Measurements from ENCODE around the gene PSAT1. TPM values are rescaled to one million over a fixed set of nuclear protein-coding genes. Genes with fewer than 3 reads are reported as not detected.
A peak's percentile ranks its signal among the peaks of the same experiment; 100 is the strongest.

Gene PSAT1
- total RNA-seq, 1 donor from 2014 or later, result 92.5 TPM

- ATAC-seq, result peak; percentile 13
- DNase-seq (ENCODE audit: low spot score), result no peak
Observed at GRCh38 chr9:78314953-78315870, 18.3 kb downstream of the PSAT1 start.

GRCh38 chr9:78316166-78316892 is 19.4 kb downstream of the PSAT1 start:
- DNase-seq (ENCODE audit: low spot score) (no peak), ATAC-seq (no peak)

DNA sequence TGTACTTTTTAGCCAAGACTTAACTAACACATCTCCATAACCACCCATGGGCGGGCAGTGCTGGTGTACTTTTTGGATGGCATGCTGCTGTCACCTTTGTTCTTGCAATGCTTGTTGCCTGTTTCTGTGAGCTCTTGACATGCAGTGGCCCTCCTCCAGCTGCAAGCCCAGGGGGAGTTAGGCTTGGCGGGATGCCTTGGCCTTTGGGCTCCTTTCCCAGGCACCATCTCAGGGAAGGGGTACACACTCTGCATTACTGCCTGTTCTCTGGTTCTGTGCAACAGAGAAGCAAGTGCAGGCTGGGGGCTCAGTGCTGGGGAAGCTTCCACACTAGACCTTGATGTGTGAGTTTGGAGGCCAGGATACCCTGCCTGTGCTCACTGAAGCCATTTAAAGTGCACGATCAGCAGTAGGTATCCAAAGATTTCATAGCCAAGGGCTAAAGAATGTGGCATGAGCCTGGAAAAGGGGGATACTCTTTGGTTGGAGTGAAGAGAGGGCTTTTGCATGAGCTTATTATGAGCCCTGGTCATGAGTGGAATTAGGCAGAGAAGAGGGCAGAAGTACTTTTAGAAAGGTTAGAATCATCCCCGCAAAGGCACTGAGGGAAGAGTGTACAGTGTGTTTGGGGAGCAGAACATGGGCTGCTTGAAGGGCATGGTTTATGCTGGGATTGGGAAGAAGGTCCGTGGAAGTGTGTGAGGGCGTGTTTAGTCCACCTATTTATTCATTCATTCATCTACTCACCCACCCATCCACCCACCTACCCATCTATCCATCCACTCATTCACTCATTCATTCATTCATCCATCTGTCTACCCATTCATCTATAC is 22.5 kb downstream of the PSAT1 start:
- DNase-seq (ENCODE audit: low spot score), result no peak
- ATAC-seq, result no peak

GRCh38 chr9:78320030-78320693 is 23.2 kb downstream of the PSAT1 start:
- DNase-seq (ENCODE audit: low spot score), result no peak
- ATAC-seq, result no peak

DNA sequence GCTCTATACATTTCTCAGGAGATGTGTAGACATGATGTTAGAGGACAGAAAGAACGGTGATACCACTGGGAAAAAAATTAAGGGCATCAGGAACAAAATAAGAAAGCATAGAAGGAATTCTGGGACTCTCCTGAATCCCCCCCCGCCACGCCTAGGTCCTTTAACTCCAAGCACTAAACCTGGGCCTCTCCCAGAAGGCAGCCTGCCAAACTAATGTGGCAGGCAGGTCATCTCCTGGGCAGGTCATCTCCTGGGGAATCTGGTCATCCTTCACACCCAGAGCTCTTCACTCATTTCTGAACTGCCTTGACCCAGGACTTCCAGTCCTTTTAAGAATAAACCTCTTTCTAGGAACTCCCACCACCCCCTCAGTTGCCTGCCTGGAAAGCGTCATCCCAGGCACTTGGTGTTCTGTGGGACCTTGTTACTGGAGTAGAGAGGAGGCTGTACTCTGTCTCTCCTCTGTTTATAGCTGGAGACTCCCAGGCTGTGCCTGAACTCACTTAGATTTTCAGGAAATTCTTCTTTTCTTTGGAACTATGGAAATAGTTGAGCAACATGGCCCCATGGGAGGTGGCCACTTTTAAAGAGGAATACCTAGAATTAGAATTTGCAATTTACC is 24.1 kb downstream of the PSAT1 start:
- no peak for DNase-seq (ENCODE audit: low spot score)
- peak; percentile 57 for ATAC-seq

GRCh38 chr9:78321505-78321904 is 24.6 kb downstream of the PSAT1 start:
- DNase-seq (ENCODE audit: low spot score) (no peak), ATAC-seq (no peak)

DNA sequence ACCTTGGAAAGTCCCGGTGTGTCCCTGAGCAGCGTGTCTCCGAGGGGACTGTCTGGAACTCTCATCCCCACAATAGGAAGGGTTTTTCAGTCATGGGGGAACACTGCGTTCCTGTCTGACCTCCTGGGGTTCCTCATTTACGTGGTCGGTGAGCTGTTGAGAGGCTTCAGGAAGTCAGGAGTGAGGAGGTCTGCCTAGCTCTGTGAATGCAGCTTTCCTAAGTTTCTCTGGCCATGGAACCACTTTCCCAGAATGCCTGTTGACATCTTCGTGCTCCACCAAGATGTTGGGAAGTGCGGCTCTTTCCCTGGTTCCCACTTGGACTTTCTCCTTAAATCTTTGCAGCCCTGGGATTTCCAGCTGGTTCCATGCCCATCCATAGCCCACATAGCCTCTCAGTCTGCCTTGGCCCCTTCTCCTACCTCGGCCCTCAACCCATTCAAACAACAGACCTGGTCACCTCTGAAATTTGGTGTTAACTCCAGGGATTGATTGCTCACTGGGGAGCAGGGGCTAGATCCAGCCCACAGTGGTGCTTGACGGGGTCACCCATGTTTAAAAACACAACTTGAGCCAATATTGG is 27.2 kb downstream of the PSAT1 start:
- no peak for ATAC-seq
- DNase-seq (ENCODE audit: low spot score), result no peak

DNA sequence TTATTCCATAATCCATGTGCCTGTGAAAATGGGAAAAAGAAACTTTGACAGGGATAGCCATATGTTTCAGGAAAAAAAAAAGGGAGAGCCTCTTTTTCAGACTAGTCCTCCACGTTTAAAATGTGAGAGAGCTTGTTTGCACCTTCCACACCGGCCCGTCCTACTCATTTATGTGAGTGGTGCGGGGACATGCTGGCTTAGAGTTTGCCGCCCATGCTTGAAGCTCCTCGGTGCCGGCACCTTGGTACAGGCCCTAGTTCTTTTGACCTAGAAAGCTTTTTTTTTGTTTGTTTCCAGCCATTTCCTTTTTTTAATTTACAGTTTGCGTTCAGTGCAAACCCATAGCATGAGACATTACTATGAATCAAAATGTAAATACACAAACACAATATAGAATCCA is 27.8 kb downstream of the PSAT1 start:
- ATAC-seq, result no peak

GRCh38 chr9:78325343-78325742 is 28.4 kb downstream of the PSAT1 start:
- DNase-seq (ENCODE audit: low spot score) (no peak), ATAC-seq (peak; percentile 67)

More for the DNA sequence above, 27.8 kb downstream of the PSAT1 start:
- no peak for DNase-seq (ENCODE audit: low spot score)

- DNase-seq (ENCODE audit: low spot score), result no peak
- no peak for ATAC-seq
Observed at GRCh38 chr9:78325846-78326360, 29.0 kb downstream of the PSAT1 start.

DNA sequence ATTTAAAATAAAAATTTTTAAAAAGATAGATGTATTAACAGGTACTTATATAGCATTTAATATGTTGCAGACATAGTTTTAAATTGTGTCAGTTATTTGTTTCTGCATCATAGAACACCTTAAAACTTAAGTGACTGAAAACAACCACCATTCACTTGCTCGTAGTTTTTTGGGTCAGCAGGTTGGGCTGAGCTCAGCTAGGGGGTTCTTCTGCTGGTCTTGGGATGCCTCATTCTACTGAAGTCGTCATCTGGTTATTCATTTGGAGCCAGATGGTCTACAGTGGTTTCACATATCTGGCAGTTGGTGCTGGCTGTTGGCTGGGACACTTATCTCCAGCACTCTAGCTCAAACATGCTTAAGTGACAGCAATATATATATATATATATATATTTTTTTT is 29.6 kb downstream of the PSAT1 start:
- ATAC-seq, result no peak
- DNase-seq (ENCODE audit: low spot score), result no peak

GRCh38 chr9:78332381-78332780 is 35.5 kb downstream of the PSAT1 start:
- DNase-seq (ENCODE audit: low spot score) (peak; percentile 58), ATAC-seq (peak; percentile 53)

- no peak for DNase-seq (ENCODE audit: low spot score)
- no peak for ATAC-seq
Observed at GRCh38 chr9:78348848-78349247, 51.9 kb downstream of the PSAT1 start.

DNA sequence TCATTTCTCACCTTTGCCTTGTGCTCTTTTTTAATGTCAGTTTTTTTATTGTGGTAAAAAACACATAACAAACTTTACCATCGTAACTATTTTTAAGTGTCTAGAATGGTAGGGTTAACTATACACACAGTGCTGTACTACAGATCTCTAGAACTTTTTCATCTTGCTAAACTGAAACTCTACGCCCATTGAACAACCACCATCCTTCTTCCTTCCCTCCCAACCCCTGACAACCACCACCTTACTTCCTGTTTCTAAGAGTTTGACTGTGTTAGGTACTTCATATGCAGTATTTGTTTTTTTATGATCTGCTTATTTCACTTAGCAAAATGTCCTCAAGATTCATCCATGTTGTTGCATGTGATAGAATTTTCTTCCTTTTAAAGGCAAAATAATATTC is 54.9 kb downstream of the PSAT1 start:
- ATAC-seq, result no peak
- no peak for DNase-seq (ENCODE audit: low spot score)

DNA sequence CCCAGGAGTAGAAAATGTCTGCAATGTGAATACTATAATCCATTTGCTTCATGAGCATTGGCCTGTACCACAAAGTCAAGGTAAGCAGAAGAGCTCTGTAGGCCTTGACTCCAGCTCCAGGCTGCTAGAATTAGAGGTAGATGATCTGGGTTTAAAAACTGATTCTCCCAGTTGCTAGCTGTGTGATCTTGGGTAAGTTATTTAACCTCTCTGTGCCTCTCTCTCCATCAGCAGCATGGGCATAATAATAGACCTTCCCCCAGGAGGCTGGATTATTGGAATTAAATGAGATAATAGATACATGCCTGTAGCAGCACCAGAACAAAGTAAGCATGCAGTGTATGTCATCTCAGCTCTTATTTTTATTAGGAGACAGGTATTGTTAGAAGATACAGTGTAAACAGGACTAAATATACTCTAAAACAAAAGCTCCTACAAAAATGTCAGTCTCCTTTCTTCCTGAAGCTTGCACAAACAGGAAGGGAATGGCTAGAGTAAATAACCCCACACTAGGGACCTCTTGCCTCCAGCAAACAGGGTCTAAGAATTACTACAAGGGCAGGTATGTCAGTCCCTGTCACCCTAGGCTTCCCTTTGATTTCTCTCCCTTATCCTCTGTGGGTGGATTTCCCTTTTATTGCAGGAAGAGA is 57.5 kb downstream of the PSAT1 start:
- DNase-seq (ENCODE audit: low spot score), result no peak
- ATAC-seq, result no peak

DNA sequence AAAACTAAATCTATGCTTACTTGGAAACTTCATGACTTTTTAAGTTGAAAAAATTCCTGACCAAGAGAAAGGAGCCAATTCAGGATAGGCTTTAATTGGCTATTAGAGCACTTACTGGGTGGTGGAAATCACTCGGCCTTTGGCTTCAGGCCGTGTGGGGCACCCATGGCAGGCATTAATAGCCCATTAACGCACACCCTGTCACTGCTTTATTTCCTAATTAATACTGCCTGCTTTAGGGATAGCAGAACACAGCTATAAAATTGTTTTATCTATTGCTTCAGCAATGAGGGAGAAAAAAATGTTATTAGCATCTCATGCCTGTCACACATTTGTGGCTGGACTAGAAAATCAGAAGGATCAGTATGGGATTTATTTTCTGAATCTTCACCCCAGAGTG is 58.1 kb downstream of the PSAT1 start:
- no peak for ATAC-seq

DNA sequence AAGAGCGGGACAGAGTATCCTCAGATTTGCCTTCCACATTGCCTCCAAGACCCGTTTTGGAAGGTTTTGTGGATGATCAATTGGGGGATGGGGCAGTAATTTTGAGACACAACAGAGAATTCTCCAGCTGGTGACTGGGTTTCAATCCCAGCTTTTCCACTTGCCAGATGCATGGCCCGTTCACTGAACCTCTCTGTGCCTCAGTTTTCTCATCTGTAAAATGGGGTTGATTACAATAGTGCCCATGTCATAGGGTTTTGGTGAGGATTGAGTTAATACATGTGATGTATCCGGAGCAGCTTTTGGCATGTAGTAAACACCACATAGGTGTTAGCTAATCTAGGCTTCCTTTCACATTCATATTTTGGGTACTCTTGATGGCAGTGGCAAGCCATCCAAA is 59.7 kb downstream of the PSAT1 start:
- no peak for DNase-seq (ENCODE audit: low spot score)
- no peak for ATAC-seq

More for the DNA sequence above, 58.1 kb downstream of the PSAT1 start:
- no peak for DNase-seq (ENCODE audit: low spot score)

DNA sequence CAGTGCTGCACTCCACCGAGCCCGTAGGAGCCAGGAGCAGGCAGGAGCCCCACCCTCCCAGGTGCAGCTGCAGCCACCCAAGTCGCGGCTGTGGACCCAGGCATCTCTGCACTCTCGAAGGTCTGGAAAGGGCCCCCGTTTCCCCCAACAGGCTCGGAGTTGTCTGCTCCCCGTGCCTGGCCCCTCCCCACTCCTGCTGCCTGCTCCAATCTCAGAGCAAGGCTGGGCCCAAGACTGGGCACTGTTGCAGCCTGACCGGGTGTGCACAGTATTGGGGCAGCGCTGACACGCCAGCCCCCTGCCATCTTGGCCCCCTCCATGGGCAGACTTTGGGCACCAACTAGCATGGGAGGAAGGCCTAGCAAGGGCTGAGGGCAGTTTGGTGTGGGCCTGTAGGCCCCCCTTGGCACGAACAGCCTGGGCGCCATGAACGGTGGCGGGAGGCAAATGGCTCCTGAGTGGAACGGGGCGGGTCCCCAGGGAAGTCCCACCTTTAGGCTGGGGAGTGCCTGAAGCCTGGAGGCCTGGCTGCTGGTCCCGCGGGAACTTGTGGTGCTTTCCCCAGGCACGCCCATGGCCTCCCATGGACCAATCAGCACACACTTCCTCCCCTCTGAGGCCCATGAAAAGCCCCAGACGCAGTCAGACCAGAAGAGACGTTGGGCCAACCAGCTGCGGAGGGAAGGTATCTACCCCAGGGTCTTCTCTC is 60.4 kb downstream of the PSAT1 start:
- DNase-seq (ENCODE audit: low spot score), result no peak
- no peak for ATAC-seq

All from left lobe of liver (tissue), 2 donors.